BJ (cell line): ENCODE results near the gene ELP5. TPM values are rescaled to one million over a fixed set of nuclear protein-coding genes. Genes with fewer than 3 reads are reported as not detected.

Experiments used
- CTCF ChIA-PET: fragments of 350-600 bp; formaldehyde crosslinking; extraction: SDS; loops from one replicate; lab custom pipeline; 2021; ENCODE audit warnings: antibody characterized with exemption, inconsistent platforms; lab: Yijun Ruan, JAX
- POLR2A ChIA-PET: fragments of 300-600 bp; sonication (Branson Sonifier 250); formaldehyde crosslinking; extraction: SDS; loops from one replicate; lab custom pipeline; 2021; ENCODE audit warnings: antibody characterized with exemption; lab: Charles Lee
- DNase-seq: peaks from one replicate; pipeline ENCODE4 v3.0.0-alpha.2; 2011; ENCODE audit warnings: low read depth
- H3K27me3 ChIP-seq: 2 replicates; pipeline ENCODE4 v1.6.0; 2011; ENCODE audit warnings: low read length; ENCODE audit not compliant: control insufficient read depth, insufficient read depth
- H3K36me3 ChIP-seq: 2 replicates; pipeline ENCODE4 v1.5.1; 2011; ENCODE audit warnings: low read length; ENCODE audit not compliant: control insufficient read depth, insufficient read depth
- H3K4me3 ChIP-seq: 2 replicates; pipeline ENCODE4 v1.5.1; 2011; ENCODE audit warnings: low read depth, mild to moderate bottlenecking, control low read depth, low read length
- polyA plus RNA-seq: library from polyadenylated mRNA; depleted of rRNA; stranded (reverse); fragments of >200 nt; gene quantifications from 2 replicates; pipeline ENCODE4 v1.2.3, GENCODE V29; 2011; rRNA removed
- small RNA-seq: library from RNA; depleted of rRNA; stranded (forward); fragments of <200 nt; gene quantifications from one replicate; pipeline ENCODE3, GENCODE V24; 2012; ENCODE audit warnings: low replicate concordance, low read depth; ENCODE audit not compliant: insufficient read length
- TF ChIP-seq, protein P1 (sequence below): IDR thresholded peaks from 2 replicates; pipeline ENCODE4 v1.5.1; 2011; ENCODE audit warnings: low read depth, mild to moderate bottlenecking, control low read depth, inconsistent platforms, low read length, moderate library complexity; ENCODE audit not compliant: insufficient read depth

Gene ELP5
- polyA plus RNA-seq, 1 experiment = 35.6 TPM

DNA sequence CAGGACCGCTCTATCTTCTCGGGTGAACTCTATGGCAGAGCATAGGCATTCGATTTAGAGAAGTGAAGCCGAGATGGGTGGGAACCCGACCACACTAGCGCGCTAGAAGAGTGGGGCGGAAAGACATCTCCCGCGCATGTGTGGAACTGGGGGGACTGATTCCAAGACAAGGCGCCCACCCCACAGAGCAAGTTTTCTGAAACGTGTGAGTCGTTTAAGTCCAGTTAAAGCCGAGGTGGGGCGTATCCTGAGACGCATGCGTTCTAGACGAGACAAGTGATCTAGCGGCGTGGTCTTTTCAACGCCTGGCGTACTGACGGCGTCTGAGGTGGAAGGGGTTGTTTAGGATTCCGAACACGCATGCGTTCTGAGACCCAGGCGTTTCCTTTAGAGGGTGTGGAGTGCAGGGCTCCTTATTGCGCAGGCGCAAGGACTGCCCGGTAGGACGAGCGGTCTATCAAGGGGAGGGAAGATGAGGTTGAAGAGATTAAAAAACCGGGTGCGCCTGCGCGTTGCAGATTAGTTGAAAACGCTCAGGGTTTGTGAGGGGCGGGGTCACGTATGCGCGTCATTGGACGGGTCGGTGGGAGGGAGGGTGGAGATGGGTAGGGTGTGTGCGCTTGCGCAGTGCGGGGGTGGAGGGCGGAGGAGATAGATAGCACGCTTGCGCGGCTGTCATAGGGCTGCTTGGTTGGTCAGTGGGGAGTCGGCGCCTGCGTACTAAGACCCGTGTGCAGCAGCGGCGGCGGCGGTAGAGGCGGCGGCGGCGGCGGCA lies 55.1 kb downstream of the ELP5 start, which contains the start of gene EIF5A:
Gene EIF5A (plus strand): TSS at position 718 of the 775 bp plus-strand sequence. CDS start 2,008 bp downstream, outside the sequence.
- TF ChIP-seq, protein P1, sequence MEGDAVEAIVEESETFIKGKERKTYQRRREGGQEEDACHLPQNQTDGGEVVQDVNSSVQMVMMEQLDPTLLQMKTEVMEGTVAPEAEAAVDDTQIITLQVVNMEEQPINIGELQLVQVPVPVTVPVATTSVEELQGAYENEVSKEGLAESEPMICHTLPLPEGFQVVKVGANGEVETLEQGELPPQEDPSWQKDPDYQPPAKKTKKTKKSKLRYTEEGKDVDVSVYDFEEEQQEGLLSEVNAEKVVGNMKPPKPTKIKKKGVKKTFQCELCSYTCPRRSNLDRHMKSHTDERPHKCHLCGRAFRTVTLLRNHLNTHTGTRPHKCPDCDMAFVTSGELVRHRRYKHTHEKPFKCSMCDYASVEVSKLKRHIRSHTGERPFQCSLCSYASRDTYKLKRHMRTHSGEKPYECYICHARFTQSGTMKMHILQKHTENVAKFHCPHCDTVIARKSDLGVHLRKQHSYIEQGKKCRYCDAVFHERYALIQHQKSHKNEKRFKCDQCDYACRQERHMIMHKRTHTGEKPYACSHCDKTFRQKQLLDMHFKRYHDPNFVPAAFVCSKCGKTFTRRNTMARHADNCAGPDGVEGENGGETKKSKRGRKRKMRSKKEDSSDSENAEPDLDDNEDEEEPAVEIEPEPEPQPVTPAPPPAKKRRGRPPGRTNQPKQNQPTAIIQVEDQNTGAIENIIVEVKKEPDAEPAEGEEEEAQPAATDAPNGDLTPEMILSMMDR = no peak
- H3K27me3 ChIP-seq = no peaks in the 10 kb centered on the region; the same call in 1 of the 2 replicates
- peak within 1 kb of the TSS; percentile 71 for H3K4me3 ChIP-seq
- POLR2A ChIA-PET = no interaction called here
- peak; percentile 100 for DNase-seq
- CTCF ChIA-PET = interaction anchor here (1.3 to 2.2 kb wide), 2 partner anchors 11 to 87 kb away, joined by 3 to 15 read pairs; partner anchors contain the start of genes ACADVL and DLG4
- H3K36me3 ChIP-seq = peaks cover 19% of the 10 kb centered on the region

DNA sequence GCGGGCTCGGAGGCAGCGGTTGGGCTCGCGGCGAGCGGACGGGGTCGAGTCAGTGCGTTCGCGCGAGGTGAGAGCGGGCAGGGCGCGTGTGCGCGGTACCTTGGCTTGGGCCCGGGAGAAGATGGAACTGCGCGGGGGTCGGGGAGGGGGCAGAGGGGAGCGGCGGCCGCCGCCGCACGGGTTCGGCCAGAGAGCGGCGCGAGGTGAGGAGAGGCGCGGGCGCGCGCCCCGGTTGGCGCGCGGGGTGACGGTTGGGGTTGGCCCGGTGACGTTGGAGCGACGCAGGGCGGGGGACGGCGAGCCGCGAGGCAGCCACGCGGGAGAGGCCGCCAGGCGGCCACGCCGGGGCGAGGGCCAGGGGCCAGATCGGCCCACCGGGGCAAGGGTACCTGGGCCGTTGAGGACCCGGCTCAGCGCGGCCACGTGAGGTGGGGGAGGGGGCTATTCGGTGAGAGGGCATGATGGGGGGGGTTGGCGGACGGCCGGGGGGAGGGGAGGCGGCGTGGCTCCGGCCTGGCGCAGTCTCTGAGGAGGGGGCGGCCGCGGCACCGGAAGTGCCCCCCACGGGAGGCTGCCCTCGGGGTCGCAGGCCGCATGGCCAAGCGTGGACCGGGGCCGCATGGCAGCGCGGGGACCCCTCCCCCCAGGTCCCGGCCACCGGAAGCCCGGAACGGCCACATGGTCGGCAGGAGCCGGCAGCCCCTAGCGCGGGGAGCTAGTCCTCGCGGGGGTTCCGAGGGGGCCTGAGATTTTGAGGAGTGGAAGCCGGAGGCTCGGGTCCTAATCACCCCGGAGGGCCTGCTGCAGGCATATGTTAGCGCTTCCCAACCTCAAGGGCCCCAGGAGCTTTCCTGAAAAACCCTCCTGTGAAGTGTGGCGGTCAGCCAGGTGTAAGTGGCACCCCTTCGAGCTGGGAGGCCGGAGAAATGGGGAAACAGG lies 55.9 kb downstream of the ELP5 start:
- ChIA-PET CTCF (interaction anchor here (0.6 to 1.6 kb wide), 2 partner anchors 12 to 65 kb away, joined by 3 to 7 read pairs; partner anchors contain the start of gene GABARAP), POLR2A (no interaction called here)
- TF ChIP-seq, protein P1 = no peak
- Histone ChIP-seq H3K27me3 (no peaks in the 10 kb centered on the region), H3K36me3 (peaks cover 26% of the 10 kb centered on the region), H3K4me3 (peak overlapping the region; percentile 71)
- DNase-seq = no peak

DNA sequence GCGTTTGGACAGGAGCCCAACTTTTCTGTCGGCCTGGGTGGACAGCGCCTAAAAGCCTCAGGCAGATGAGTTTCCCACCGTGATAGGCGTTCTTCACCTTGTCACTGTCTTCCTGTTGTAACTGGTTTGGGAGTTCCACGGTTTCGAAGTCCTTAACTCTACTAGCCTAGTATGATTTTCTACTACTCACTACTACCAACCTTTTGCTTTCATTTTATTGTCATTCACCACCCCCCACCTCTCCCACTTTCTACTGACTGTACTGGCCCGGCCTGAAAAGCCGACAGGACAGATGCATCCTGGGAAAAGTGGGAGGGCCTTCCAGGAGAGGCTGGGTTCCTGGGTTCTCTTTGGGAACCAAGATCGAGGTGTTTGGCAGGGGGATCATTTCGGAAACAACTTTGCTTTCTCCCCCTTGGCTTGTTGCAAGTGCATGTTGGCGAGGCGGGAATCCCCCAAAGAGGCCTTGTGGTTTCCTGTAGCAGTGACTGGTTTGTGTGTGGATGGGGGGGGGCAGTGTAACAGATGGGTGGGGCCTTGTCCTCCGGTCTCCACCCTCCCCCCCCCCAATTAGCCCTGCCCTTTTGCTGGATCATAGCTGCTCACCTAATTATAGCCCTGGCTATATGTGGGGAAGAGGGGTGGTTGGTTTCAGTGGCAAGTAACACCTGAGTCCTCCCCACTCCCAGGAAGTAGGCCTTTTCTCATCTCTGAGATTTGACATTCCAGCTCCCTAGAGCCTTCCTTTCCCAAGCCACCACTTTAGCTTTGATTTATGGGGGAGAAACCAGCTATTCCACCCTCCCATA lies 56.8 kb downstream of the ELP5 start:
- ChIA-PET POLR2A (no interaction called here), CTCF (interaction anchor here (0.6 to 1.6 kb wide), 7 partner anchors 13 to 66 kb away, joined by 3 to 7 read pairs (median 3); partner anchors contain the start of genes GABARAP, NEURL4 and SLC2A4)
- TF ChIP-seq, protein P1 = no peak
- Histone ChIP-seq H3K27me3 (no peaks in the 10 kb centered on the region), H3K4me3 (peak overlapping the region; percentile 71), H3K36me3 (peaks cover 33% of the 10 kb centered on the region)
- peak; percentile 38 for DNase-seq

Small RNA genes lying within 50 kb of the gene (small RNA-seq; reads per million reads assigned to genes)
- gene MIR324 = 248 reads per million, percentile 94 among the genes with 10 or more reads in this experiment
- gene RF00019 = not detected

Other genes with a start within 250 kb of the ELP5 start
- 362 and 399 TPM in 2 replicates for gene RNASEK, start 239.6 kb upstream of the ELP5 start, polyA plus RNA-seq
- not detected in 2 replicates for gene BCL6B, start 229.2 kb upstream of the ELP5 start, polyA plus RNA-seq
- 1.4 and 2.8 TPM in 2 replicates for gene SLC16A13, start 216.2 kb upstream of the ELP5 start, polyA plus RNA-seq
- not detected in 2 replicates for gene SLC16A11, start 208.1 kb upstream of the ELP5 start, polyA plus RNA-seq
- gene CLEC10A, start 172.0 kb upstream of the ELP5 start, polyA plus RNA-seq = not detected in 2 replicates
- not detected in 2 replicates for gene ASGR2, start 137.4 kb upstream of the ELP5 start, polyA plus RNA-seq
- gene ASGR1, start 72.8 kb upstream of the ELP5 start, polyA plus RNA-seq = 0.56 and 0.59 TPM in 2 replicates
- gene DLG4, start 32.4 kb upstream of the ELP5 start, polyA plus RNA-seq = 13.3 and 20.4 TPM in 2 replicates
- gene ACADVL, start 32.3 kb upstream of the ELP5 start, polyA plus RNA-seq = 335 and 517 TPM in 2 replicates
- 3.6 and 5.0 TPM in 2 replicates for gene DVL2, start 17.7 kb upstream of the ELP5 start, polyA plus RNA-seq
- 59.0 and 72.8 TPM in 2 replicates for gene PHF23, start 12.8 kb upstream of the ELP5 start, polyA plus RNA-seq
- 762 and 865 TPM in 2 replicates for gene GABARAP, start 9.8 kb upstream of the ELP5 start, polyA plus RNA-seq
- 117 and 129 TPM in 2 replicates for gene CTDNEP1, start 481 bp upstream of the ELP5 start, polyA plus RNA-seq
- gene CLDN7, start 10.3 kb downstream of the ELP5 start, polyA plus RNA-seq = 1.5 and 2.1 TPM in 2 replicates
- 0.15 and 0.36 TPM in 2 replicates for gene SLC2A4, start 29.5 kb downstream of the ELP5 start, polyA plus RNA-seq
- gene YBX2, start 42.4 kb downstream of the ELP5 start, polyA plus RNA-seq = 0.11 TPM in 2 replicates
- 556 and 579 TPM in 2 replicates for gene EIF5A, start 55.4 kb downstream of the ELP5 start, polyA plus RNA-seq
- gene GPS2, start 63.1 kb downstream of the ELP5 start, polyA plus RNA-seq = 12.7 and 37.4 TPM in 2 replicates
- gene NEURL4, start 77.1 kb downstream of the ELP5 start, polyA plus RNA-seq = 8.0 and 14.9 TPM in 2 replicates
- gene ACAP1, start 84.3 kb downstream of the ELP5 start, polyA plus RNA-seq = 1.7 and 2.0 TPM in 2 replicates
- 16.2 and 19.8 TPM in 2 replicates for gene KCTD11, start 99.9 kb downstream of the ELP5 start, polyA plus RNA-seq
- not detected in 2 replicates for gene TMEM95, start 102.9 kb downstream of the ELP5 start, polyA plus RNA-seq
- 1.7 and 2.2 TPM in 2 replicates for gene TNK1, start 128.9 kb downstream of the ELP5 start, polyA plus RNA-seq
- 40.1 and 76.1 TPM in 2 replicates for gene PLSCR3, start 142.3 kb downstream of the ELP5 start, polyA plus RNA-seq
- gene TMEM256, start 151.9 kb downstream of the ELP5 start, polyA plus RNA-seq = 65.4 and 101 TPM in 2 replicates
- 6.0 and 8.5 TPM in 2 replicates for gene NLGN2, start 155.6 kb downstream of the ELP5 start, polyA plus RNA-seq
- gene SPEM1, start 168.1 kb downstream of the ELP5 start, polyA plus RNA-seq = not detected in 2 replicates
- gene SPEM2, start 173.4 kb downstream of the ELP5 start, polyA plus RNA-seq = not detected in 2 replicates
- not detected in 2 replicates for gene SPEM3, start 176.6 kb downstream of the ELP5 start, polyA plus RNA-seq
- 1.8 and 3.0 TPM in 2 replicates for gene TMEM102, start 183.2 kb downstream of the ELP5 start, polyA plus RNA-seq
- gene FGF11, start 187.3 kb downstream of the ELP5 start, polyA plus RNA-seq = 0.50 and 0.98 TPM in 2 replicates
- gene CHRNB1, start 192.8 kb downstream of the ELP5 start, polyA plus RNA-seq = 6.8 and 7.4 TPM in 2 replicates
- 23.6 and 25.9 TPM in 2 replicates for gene ZBTB4, start 227.4 kb downstream of the ELP5 start, polyA plus RNA-seq
- not detected in 2 replicates for gene SLC35G6, start 229.2 kb downstream of the ELP5 start, polyA plus RNA-seq
- 21.5 and 27.7 TPM in 2 replicates for gene POLR2A, start 232.2 kb downstream of the ELP5 start, polyA plus RNA-seq